ENCODE results near the gene PPP1R14C.

Gene PPP1R14C

GRCh38 chr6:150252714-150253444 lies 110.0 kb downstream of the PPP1R14C start:
- DNase-seq: peak; percentile 62

DNA sequence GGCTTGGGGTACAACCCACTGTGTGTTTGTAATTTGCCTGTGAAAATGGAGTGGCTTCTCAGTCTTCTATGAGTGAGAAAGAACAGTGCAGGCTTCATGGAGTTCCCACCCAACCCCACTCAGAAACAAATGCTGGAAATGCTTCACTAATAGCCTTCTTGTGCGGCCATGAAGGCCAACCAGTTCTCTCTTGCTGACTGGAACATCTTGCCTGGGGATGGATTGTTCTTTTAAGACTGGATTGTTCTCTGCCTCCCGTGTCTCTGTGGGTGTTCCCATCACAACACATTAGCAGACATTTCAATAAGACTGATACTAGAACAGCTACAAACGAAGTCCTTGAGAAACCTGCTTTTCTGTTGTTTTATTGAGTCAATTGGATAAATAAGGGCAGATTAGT lies 110.6 kb downstream of the PPP1R14C start:
- no peak for DNase-seq

DNA sequence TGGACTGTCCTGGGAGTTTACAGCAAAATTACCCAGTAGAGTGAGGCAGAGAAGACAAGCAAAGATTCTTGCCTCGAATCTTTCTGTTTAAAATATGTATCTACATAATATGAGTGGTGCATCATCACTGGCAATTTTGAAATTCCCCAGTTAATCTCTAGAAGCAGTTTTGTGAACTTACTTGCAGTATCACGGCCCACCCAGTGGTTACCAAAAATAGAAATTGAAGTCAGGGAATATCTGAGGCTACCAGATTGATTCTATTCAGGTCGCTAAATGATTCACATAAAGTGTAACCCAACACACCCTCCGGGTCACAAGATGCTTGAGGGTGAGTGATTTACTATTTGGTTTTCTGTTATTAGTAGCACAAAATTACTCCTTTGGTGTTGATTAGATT lies 111.9 kb downstream of the PPP1R14C start:
- DNase-seq: peak; percentile 40

DNA sequence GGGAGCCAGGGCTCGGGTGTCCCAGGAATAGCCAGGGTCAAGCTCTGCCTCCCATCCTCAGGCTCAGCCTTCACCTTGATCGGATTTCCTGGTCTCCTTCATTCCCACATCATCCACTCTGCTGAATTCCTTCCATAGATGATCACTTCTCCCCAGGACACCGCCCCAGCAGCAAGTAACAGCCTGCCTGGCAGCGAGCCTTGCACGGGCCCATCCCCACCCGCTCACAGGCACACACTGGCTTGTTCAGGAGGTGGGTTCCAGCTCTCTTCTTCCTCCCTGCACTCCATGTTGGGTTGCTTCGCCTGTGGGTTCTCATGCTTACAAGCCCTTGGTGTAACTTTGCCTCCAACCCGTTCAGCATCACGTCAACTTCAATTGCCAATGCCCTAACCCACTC lies 113.0 kb downstream of the PPP1R14C start:
- DNase-seq: no peak

GRCh38 chr6:150256618-150257272 lies 113.9 kb downstream of the PPP1R14C start:
- DNase-seq: peak; percentile 60

DNA sequence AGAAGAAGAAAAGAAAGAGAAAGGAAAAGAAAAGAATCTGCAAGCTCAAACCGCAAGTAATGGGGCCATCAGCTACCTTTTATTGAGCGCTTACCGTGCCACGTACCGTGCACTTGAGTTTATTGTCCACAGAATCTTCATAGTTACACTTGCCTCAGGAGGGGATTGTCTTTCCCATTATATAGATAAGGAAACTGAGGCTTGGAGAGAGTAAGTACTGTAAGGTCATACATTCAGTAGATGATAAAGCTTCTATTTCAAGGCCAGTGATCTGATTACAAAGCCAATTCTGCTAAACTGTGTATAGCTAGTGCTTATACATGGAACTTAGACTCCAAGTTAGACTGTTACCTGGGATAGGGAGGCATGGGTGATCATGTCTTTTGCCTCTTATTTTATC lies 115.5 kb downstream of the PPP1R14C start:
- DNase-seq: no peak

GRCh38 chr6:150260931-150261330 lies 118.1 kb downstream of the PPP1R14C start:
- no peak for DNase-seq

GRCh38 chr6:150261997-150262697 lies 119.3 kb downstream of the PPP1R14C start:
- no peak for DNase-seq

DNA sequence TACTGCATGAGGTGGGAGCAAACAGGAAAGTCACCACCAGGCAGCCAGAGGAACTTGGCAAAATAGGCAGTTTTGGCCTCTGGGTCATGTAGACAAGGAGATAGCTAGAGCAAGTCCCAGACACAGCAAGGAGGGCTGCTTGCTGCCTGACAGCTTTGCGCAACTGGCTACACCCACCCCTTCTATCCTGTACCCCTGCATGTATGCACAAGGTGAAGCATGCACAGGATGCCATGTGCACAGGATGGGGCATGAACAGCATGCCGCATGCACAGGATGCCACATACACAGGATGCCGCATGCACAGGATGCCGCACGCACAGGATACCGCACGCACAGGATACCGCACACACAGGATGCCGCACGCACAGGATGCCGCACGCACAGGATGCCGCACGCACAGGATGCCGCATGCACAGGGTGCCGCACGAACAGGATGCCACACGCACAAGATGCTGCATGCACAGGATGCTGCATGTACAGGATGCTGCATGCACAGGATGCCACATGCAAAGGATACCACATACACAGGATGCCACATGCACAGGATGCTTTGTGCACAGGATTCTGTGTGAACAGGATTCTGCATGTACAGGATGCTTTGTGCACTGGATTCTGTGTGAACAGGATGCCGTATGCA lies 121.0 kb downstream of the PPP1R14C start:
- DNase-seq: peak; percentile 49

DNA sequence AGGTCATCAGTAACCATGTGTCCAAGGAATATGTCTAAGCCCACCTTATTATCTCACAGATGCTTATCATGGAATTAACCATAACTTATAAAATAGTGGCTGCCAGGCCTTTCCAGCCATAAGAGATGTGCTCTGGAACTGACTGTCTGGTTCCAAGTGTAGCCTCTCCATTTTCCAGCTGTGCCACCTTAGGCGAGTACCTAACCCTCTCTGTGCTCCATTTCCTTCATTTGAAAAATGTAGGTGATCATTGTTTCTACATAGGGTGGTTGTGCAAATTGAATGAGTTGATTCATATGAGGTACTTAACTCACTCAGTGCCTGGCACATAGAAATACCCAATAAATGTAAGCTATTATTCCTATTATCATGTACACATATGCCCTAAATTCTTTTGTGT lies 123.5 kb downstream of the PPP1R14C start:
- no peak for DNase-seq

- no peak for DNase-seq
These were observed 124.3 kb downstream of the PPP1R14C start for GRCh38 chr6:150266963-150267685.

DNA sequence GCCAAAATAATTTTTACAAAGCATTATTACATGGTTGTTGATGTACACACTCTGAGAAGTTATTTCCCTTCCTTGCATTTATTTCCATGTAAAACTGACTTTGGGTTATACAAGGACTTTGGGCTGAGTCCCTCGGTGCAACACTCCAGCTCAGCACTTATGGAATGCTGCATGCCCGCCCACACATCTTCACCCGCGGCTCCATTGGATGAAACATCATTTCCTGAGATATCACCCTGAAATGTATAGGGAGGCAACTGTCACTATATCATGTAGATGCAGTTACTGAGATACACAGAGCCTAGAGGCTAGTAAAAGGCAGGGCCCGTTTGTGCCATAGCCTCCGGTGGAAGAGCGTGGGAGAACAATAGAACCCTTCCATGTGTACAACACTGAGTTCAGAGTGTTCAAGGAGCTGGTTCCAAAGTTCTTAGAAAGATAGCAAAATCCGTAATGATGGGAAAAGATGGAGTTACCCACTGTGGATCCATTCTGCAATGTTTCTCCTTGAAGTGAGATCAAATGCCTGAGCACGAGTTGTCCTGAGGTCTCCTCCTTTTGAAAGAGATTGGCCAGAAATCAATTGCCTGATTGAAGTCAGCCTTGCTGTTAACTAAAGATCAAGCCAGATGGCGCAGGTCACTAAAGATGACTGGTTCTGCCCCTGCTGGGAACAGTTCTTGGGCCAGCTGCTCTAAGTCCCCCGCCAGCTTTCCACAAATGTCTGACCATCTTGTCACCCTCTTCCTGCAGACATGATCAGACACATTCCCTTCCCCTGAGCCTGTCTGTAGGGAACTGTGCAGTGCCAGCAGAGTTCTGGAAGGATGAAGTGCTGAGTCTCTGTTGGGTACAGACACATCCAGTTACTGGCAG lies 125.1 kb downstream of the PPP1R14C start:
- DNase-seq: no peak

GRCh38 chr6:150269130-150269856 lies 126.4 kb downstream of the PPP1R14C start:
- no peak for DNase-seq

- no peak for DNase-seq
These were observed 127.0 kb downstream of the PPP1R14C start for GRCh38 chr6:150269857-150270223.

DNA sequence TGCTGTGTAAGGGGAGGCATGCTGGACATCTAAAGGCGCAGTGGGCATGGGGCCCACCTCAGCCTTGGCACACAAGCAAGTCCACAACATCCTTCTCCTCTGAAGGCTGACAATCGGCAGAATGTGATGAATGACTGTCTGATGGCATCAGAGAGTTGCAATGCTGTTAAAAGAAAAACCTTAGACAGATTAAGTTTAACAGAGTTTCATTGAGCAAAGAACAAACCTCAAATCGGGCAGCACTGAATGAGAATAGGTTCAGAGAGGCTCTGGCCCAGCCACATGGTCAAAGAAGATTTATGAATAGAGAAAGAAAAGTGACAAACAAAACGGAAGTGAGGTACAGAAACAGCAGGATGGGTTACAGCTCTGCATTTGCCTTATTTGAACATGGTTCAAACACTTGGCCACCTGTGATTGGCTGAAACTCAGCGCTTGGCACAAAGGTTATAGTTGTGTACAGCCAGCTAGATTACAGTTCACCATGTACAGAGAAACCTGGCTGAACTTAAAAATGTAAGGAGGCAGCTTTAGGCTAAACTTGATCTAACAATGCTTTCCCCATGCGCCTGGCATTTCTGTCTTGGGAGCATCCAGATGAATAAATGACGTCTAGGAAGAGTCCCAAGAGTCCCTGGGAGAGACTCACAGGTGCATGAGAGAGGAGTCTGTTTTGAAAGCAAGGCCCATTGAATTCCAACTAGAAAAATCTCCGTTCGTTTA lies 127.6 kb downstream of the PPP1R14C start:
- no peak for DNase-seq

DNA sequence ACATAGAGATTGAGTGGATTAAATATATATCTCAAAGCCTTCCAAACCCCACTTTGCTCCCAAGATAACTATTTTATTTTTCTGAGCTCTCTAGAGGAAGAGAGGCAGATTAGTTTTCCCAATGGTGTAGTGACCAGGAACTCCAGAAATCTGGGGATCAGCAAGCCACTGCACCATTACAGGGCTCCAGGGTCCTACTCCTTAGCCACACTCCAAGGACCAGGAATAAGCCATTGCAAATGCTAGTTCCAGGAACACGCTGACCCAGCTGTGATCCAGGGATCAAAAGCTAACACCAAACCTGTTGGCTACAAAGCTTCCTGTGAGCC lies 128.3 kb downstream of the PPP1R14C start:
- DNase-seq: no peak

DNA sequence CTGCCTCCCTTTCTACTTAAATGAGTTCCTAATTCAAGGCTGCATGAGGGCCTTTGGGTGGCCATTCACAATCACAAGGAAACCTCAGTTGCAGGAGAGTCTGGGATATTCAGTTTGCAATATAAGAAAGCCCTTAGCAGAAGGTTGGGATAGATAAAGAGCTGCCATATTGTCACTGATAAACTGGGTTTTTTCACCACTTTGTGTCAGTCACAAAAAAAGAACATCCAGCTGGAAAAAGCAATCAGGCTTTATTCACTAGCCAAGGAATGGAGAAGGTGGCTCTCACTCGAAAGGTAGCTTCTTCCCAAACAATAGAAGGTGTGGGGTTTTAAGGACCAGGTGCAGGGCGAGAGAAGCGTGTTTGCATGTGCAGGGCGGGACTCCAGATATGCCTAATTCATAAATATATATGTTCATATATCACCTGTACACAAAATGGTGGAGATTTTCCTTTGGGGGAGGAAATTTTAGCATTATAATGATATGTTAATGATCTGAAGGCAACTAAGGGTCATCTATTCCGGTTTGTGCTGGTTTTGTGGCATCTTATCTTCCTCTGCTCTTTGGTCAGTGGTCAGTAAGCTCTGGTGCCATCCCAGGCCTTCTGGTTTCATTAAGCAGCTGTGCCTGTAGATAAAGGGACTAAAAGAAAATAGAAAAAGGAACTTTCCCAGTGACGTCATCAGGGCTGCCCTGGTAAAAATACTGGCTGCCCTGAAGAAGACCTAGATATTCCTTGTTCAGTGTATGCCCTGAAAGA lies 128.8 kb downstream of the PPP1R14C start:
- DNase-seq: no peak

GRCh38 chr6:150272264-150272975 lies 129.6 kb downstream of the PPP1R14C start:
- DNase-seq: no peak

GRCh38 chr6:150272976-150273315 lies 130.1 kb downstream of the PPP1R14C start:
- no peak for DNase-seq
